ENCODE results near the gene TXNIP. TPM values are rescaled to one million over a fixed set of nuclear protein-coding genes. Genes with fewer than 3 reads are reported as not detected.

Gene TXNIP
- polyA plus RNA-seq, 1 experiment = 212 TPM

DNA sequence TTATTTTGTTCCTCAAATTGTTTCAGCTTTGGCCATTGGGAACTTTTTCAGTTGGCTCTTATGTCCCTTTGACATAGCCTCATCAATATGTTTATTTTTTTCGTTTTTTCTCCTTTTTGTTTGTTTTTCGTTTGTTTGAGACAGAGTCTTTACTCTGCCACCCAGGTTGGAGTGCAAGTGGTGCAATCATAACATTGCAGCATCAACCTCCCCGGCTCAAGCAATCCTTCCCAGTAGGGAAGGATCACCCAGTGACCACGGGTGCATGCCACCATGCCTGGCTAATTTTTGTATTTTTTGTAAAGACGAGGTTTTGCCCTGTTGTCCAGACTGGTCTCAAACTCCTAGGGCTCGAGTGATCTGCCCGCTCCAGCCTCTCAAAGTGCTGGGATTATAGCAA lies 23.8 kb downstream of the TXNIP start:
- ChIA-PET POLR2A (interaction anchor here (0.6 kb wide), 1 partner anchor 29 kb away, joined by 3 read pairs; no protein-coding TSS in a partner anchor), CTCF (interaction anchor here (0.7 to 0.9 kb wide), 2 partner anchors 36 to 66 kb away, joined by 3 to 4 read pairs; no protein-coding TSS in a partner anchor)
- no peak for DNase-seq (ENCODE audit: low read depth)
- TF ChIP-seq, protein P1, sequence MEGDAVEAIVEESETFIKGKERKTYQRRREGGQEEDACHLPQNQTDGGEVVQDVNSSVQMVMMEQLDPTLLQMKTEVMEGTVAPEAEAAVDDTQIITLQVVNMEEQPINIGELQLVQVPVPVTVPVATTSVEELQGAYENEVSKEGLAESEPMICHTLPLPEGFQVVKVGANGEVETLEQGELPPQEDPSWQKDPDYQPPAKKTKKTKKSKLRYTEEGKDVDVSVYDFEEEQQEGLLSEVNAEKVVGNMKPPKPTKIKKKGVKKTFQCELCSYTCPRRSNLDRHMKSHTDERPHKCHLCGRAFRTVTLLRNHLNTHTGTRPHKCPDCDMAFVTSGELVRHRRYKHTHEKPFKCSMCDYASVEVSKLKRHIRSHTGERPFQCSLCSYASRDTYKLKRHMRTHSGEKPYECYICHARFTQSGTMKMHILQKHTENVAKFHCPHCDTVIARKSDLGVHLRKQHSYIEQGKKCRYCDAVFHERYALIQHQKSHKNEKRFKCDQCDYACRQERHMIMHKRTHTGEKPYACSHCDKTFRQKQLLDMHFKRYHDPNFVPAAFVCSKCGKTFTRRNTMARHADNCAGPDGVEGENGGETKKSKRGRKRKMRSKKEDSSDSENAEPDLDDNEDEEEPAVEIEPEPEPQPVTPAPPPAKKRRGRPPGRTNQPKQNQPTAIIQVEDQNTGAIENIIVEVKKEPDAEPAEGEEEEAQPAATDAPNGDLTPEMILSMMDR (IDR thresholded peaks at IDR 0.05; ENCODE audit: insufficient read depth, low read depth, low read length) = no peak
- Histone ChIP-seq H3K36me3 (ENCODE audit: control insufficient read depth, insufficient read depth, low read length) (no peaks in the 10 kb centered on the region), H3K27me3 (ENCODE audit: control insufficient read depth, insufficient read depth, low read length) (no peaks in the 10 kb centered on the region), H3K4me3 (ENCODE audit: low read depth, low read length) (no peak overlapping the region)

DNA sequence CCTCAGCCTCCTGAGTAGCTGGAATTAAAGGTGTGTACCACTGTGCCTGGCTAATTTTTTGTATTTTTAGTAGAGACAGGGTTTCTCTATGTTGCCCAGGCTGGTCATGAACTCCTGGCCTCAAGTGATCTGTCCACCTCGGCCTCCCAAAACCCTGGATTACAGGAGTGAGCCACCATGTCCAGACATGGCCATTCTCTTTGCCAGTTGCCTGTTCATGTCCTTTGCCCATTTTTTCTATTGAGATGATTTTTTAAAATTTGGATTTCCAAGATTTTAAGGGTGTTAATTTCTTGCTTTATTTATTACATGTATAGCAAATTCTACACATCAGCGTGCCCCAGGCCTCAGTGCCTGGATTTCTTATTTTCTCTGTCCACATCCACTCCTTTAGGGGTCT lies 29.1 kb downstream of the TXNIP start:
- Histone ChIP-seq H3K4me3 (ENCODE audit: low read depth, low read length) (no peak overlapping the region), H3K27me3 (ENCODE audit: control insufficient read depth, insufficient read depth, low read length) (no peaks in the 10 kb centered on the region), H3K36me3 (ENCODE audit: control insufficient read depth, insufficient read depth, low read length) (no peaks in the 10 kb centered on the region)
- POLR2A ChIA-PET = no interaction called here
- no peak for DNase-seq (ENCODE audit: low read depth)
- CTCF ChIA-PET = interaction anchor here (0.9 to 2.2 kb wide), 3 partner anchors 9 to 75 kb away, joined by 4 to 7 read pairs (median 6); partner anchors contain the start of gene RBM8A
- TF ChIP-seq, protein P1 (IDR thresholded peaks at IDR 0.05; ENCODE audit: insufficient read depth, low read depth, low read length) = no peak

- H3K36me3 ChIP-seq (ENCODE audit: control insufficient read depth, insufficient read depth, low read length) = no peaks in the 10 kb centered on the region
- POLR2A ChIA-PET = interaction anchor here (0.6 kb wide), 1 partner anchor 12 kb away, joined by 5 read pairs; no protein-coding TSS in a partner anchor
- CTCF ChIA-PET = interaction anchor here (0.8 to 3.4 kb wide), 8 partner anchors 12 to 120 kb away, joined by 3 to 32 read pairs (median 5); partner anchors contain the start of genes ANKRD35, NUDT17, PIAS3 and RBM8A
These were observed 31.1 kb downstream of the TXNIP start for GRCh38 chr1:145965119-145965744.

GRCh38 chr1:145964328-145965118 lies 31.9 kb downstream of the TXNIP start, which contains the start of the genes ANKRD34A and POLR3GL:
TSS of gene ANKRD34A (minus strand) at chr1:145964575. CDS start at chr1:145961759, 2,816 bp downstream.
TSS of gene POLR3GL (plus strand) at chr1:145964690. CDS start at chr1:145974866, 10,176 bp downstream.
- H3K4me3 ChIP-seq (ENCODE audit: low read depth, low read length) = peak within 1 kb of the TSS; percentile 76
- TF ChIP-seq, protein P1 (IDR thresholded peaks at IDR 0.05; ENCODE audit: insufficient read depth, low read depth, low read length) = no peak
- CTCF ChIA-PET = interaction anchor here (0.7 to 3.4 kb wide), 9 partner anchors 14 to 119 kb away, joined by 3 to 32 read pairs (median 7); partner anchors contain the start of genes NUDT17, PIAS3 and RBM8A
- no peaks in the 10 kb centered on the region for H3K27me3 ChIP-seq (ENCODE audit: control insufficient read depth, insufficient read depth, low read length)
- peak; percentile 92 for DNase-seq (ENCODE audit: low read depth)
- POLR2A ChIA-PET = interaction anchor here (0.6 to 0.7 kb wide), 2 partner anchors 12 to 37 kb away, joined by 3 to 5 read pairs; partner anchors contain the start of gene RBM8A
- H3K36me3 ChIP-seq (ENCODE audit: control insufficient read depth, insufficient read depth, low read length) = no peaks in the 10 kb centered on the region

More at GRCh38 chr1:145965119-145965744, 31.1 kb downstream of the TXNIP start:
- no peaks in the 10 kb centered on the region for H3K27me3 ChIP-seq (ENCODE audit: control insufficient read depth, insufficient read depth, low read length)
- TF ChIP-seq, protein P1 (IDR thresholded peaks at IDR 0.05; ENCODE audit: insufficient read depth, low read depth, low read length) = no peak
- DNase-seq (ENCODE audit: low read depth) = no peak
- peak overlapping the region; percentile 76 for H3K4me3 ChIP-seq (ENCODE audit: low read depth, low read length)
